Stimulated activated memory B cell treated with anti-CD40 and anti-IgM and Interleukin-4, amounts not matched to agents 10 μg/mL and 1 μg/mL and 100 μg/mL, for 72 hours (primary cell): ENCODE measurements around the gene ZBTB7C.

ENCODE experiments used
- ATAC-seq: fragments of 150-1000 bp; cut with Tn5 transposase; 2 replicates; pipeline ENCODE4 v1.10.0; 2021
- H3K27ac Mint-ChIP-seq: one replicate; pipeline ENCODE4 v1.8.0; 2022; ENCODE audit warnings: mild to moderate bottlenecking, mixed read lengths
- H3K27me3 Mint-ChIP-seq: one replicate; pipeline ENCODE4 v1.8.0; 2022; ENCODE audit warnings: mixed read lengths
- H3K36me3 Mint-ChIP-seq: one replicate; pipeline ENCODE4 v1.8.0; 2022; ENCODE audit warnings: mixed read lengths
- H3K4me1 Mint-ChIP-seq: one replicate; pipeline ENCODE4 v1.8.0; 2022; ENCODE audit warnings: mixed read lengths
- H3K4me3 Mint-ChIP-seq: one replicate; pipeline ENCODE4 v1.8.0; 2022; ENCODE audit warnings: mild to moderate bottlenecking, moderate library complexity, mixed read lengths
- H3K9me3 Mint-ChIP-seq: one replicate; pipeline ENCODE4 v1.8.0; 2022; ENCODE audit warnings: mixed read lengths

The ZBTB7C gene

DNA sequence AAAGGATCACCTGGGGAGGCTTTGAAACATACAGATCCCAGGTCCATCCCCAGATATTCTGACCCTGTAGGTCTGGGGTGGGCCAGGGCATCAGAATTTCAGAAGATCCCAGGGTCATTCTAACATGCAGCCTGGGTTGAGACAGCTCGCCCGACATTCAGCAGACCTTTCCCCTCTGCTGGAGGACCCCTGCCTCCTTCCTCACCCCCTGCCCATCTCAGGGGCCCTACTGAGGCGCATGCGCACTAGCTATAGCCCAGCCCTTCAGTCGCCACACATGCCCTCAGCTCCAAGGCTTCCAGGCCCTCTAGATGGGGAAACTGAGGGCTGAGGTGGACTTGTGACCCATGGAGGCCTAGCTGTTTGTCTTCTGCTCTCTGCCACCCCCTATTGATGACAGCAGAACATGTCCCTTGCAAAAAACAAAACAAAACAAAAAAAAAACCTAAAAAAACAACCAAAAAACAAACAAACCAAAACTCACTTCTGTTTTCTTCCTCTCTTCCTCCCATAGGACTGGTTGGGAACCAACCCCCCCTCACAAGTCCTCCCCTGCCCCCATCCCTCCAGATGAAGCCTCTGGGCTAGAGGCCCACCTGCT lies 91.3 kb downstream of the ZBTB7C start:
- ATAC-seq, result no peak
- Mint-ChIP-seq H3K4me1 (no peaks in the 10 kb centered on the region), H3K4me3 (no peak overlapping the region), H3K9me3 (no peaks in the 10 kb centered on the region), H3K27me3 (peaks cover 31% of the 10 kb centered on the region), H3K27ac (no peak overlapping the region), H3K36me3 (no peaks in the 10 kb centered on the region)

DNA sequence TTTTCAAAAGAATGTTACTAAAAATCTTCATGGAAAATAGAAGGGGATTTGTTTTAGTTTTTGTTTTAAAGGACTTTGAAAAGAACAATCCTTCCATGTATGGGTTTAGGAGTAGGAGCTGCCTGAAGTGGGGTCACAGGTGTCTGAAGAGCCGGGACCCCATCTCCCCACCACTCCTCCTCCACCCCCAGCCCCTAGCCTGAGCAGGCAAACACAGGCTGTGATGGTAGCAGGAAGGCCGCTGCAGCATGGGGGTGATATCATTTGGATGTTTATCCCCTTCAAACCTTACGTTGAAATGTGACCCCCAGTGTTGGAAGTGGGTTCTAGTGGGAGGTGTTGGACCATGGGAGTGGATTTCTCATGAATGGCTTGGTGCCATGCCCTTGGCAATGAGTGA lies 93.0 kb downstream of the ZBTB7C start:
- no peak overlapping the region for H3K4me3 Mint-ChIP-seq
- peaks cover 44% of the 10 kb centered on the region for H3K27me3 Mint-ChIP-seq
- no peaks in the 10 kb centered on the region for H3K36me3 Mint-ChIP-seq
- no peaks in the 10 kb centered on the region for H3K4me1 Mint-ChIP-seq
- no peak overlapping the region for H3K27ac Mint-ChIP-seq
- no peak for ATAC-seq
- H3K9me3 Mint-ChIP-seq, result no peaks in the 10 kb centered on the region

GRCh38 chr18:48314690-48315089 lies 94.5 kb downstream of the ZBTB7C start:
- Mint-ChIP-seq H3K36me3 (no peaks in the 10 kb centered on the region), H3K4me3 (no peak overlapping the region), H3K9me3 (no peaks in the 10 kb centered on the region), H3K4me1 (no peaks in the 10 kb centered on the region), H3K27ac (no peak overlapping the region), H3K27me3 (peaks cover 29% of the 10 kb centered on the region)
- no peak for ATAC-seq

DNA sequence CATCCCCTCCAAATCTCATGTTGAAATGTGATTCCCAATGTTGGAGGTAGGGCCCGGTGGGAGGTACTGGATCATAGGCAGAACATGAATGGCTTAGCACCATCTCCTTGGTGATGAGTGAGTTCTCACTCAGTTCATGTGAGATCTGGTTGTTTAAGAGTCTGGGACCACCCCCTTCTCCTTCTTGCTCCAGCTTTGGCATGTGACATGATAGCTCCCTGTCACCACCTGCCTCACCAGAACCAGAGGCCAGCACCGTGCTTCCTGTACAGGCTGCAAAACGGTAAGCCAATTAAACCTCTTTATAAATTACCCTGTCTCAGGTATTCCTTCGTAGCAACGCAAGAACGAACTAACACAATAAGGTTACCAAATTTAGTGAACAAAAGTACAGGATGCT lies 95.4 kb downstream of the ZBTB7C start:
- H3K36me3 Mint-ChIP-seq, result no peaks in the 10 kb centered on the region
- H3K4me1 Mint-ChIP-seq, result no peaks in the 10 kb centered on the region
- H3K4me3 Mint-ChIP-seq, result no peak overlapping the region
- no peak overlapping the region for H3K27ac Mint-ChIP-seq
- H3K9me3 Mint-ChIP-seq, result no peaks in the 10 kb centered on the region
- no peak for ATAC-seq
- peaks cover 23% of the 10 kb centered on the region for H3K27me3 Mint-ChIP-seq

- H3K36me3 Mint-ChIP-seq, result no peaks in the 10 kb centered on the region
- no peak overlapping the region for H3K27ac Mint-ChIP-seq
- H3K9me3 Mint-ChIP-seq, result no peaks in the 10 kb centered on the region
- H3K4me3 Mint-ChIP-seq, result no peak overlapping the region
- H3K4me1 Mint-ChIP-seq, result no peaks in the 10 kb centered on the region
- ATAC-seq, result no peak
- H3K27me3 Mint-ChIP-seq, result peaks cover 13% of the 10 kb centered on the region
Measured at GRCh38 chr18:48312066-48312465, 97.1 kb downstream of the ZBTB7C start.

- peaks cover 13% of the 10 kb centered on the region for H3K27me3 Mint-ChIP-seq
- no peaks in the 10 kb centered on the region for H3K4me1 Mint-ChIP-seq
- no peak for ATAC-seq
- no peak overlapping the region for H3K27ac Mint-ChIP-seq
- no peaks in the 10 kb centered on the region for H3K9me3 Mint-ChIP-seq
- no peak overlapping the region for H3K4me3 Mint-ChIP-seq
- H3K36me3 Mint-ChIP-seq, result no peaks in the 10 kb centered on the region
Measured at GRCh38 chr18:48310999-48311398, 98.2 kb downstream of the ZBTB7C start.

GRCh38 chr18:48310353-48310752 lies 98.8 kb downstream of the ZBTB7C start:
- ATAC-seq, result no peak
- H3K36me3 Mint-ChIP-seq, result no peaks in the 10 kb centered on the region
- no peak overlapping the region for H3K4me3 Mint-ChIP-seq
- no peaks in the 10 kb centered on the region for H3K9me3 Mint-ChIP-seq
- H3K27ac Mint-ChIP-seq, result no peak overlapping the region
- H3K4me1 Mint-ChIP-seq, result no peaks in the 10 kb centered on the region
- H3K27me3 Mint-ChIP-seq, result peaks cover 13% of the 10 kb centered on the region

- H3K4me1 Mint-ChIP-seq, result no peaks in the 10 kb centered on the region
- ATAC-seq, result no peak
- H3K9me3 Mint-ChIP-seq, result no peaks in the 10 kb centered on the region
- H3K27ac Mint-ChIP-seq, result no peak overlapping the region
- H3K4me3 Mint-ChIP-seq, result no peak overlapping the region
- peaks cover 13% of the 10 kb centered on the region for H3K27me3 Mint-ChIP-seq
- H3K36me3 Mint-ChIP-seq, result no peaks in the 10 kb centered on the region
Measured at GRCh38 chr18:48308755-48309575, 100.2 kb downstream of the ZBTB7C start.

DNA sequence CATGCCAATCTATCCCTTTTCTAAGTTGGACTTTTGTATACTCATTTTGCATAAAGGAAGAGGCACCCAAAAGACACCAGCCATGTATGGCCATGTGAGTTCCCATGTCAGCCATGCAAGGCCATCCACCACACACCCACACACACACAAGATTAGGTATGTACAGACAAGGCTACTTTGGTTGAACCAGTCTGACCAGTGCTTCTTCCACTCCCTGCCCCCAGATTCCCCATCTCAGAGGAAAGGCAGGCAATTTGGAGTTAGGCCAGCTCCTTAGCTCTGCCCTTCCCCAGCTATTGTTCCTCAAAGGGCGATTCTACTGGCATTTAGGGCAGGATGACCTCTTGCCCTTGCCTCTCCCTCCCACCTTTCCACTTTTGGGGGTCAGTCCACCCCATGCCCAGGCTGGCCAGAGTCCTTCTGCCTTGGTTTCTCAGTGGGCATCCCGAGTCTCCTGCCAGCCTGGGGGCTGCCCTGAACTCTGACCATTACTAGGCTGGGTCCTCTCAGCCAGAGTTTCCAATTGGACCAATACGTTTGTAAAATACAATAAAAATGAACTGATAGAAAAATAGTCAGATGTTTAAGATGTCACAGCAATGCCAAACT lies 101.1 kb downstream of the ZBTB7C start:
- Mint-ChIP-seq H3K27me3 (peaks cover 13% of the 10 kb centered on the region), H3K36me3 (no peaks in the 10 kb centered on the region), H3K27ac (no peak overlapping the region), H3K9me3 (no peaks in the 10 kb centered on the region), H3K4me1 (no peaks in the 10 kb centered on the region), H3K4me3 (no peak overlapping the region)
- ATAC-seq, result no peak

DNA sequence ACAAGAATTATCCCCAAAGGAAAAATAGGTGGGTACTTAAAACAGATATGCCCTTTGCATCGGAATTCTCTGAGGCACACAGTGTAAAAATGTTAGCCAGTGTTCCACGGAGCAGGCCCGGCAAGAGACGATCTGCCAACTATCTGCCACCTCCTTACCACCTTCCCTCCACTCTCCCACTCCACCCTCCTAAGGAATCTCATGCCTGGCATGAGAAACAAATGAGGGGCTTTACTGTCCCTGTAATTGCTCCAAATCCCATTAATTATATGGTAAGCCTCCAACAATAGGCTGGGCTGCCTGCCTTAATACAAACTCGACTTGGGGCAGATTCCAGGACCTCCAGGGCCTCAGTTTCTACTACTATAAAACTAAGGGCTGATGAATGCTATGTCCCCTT lies 102.3 kb downstream of the ZBTB7C start:
- Mint-ChIP-seq H3K4me3 (no peak overlapping the region), H3K27me3 (peaks cover 6% of the 10 kb centered on the region), H3K4me1 (no peaks in the 10 kb centered on the region), H3K36me3 (no peaks in the 10 kb centered on the region), H3K9me3 (no peaks in the 10 kb centered on the region), H3K27ac (no peak overlapping the region)
- no peak for ATAC-seq

DNA sequence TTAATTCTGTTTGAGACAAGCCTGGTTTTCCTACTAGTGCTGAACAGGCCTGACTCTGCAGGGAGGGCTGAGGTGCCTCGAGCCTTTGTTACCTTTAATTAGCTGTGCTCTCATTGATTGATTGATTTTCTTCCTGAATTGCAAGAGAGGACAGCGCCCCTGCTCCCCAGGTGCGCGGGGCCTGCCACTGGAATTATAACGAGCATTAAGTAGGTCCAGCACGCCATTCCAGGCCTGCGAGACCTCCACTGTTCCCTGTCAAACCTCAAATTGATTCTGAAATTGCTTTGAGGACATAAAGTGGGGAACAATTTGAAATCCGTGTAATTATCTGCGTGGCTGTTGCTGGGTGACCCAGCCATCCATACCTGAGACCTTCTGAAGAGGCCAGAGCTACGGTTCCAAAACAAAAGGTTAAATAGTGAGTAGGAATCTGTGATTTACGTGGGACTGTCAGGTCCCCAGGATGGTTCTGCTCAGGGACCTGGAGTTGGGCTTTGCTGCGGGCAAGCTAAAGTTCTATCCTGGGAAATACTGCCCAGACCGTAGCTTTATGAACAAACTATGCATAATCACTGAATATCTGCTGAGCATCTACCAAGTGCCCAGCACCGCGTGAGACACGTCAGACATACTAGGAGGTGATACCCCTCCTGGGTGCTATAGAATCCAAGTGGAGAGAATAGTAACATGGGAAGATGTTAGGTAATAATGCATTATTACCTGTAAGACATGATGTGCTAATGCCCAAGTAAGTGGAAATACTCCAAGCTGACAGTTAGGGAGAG lies 104.1 kb downstream of the ZBTB7C start:
- no peaks in the 10 kb centered on the region for H3K27me3 Mint-ChIP-seq
- H3K4me1 Mint-ChIP-seq, result peaks cover 7% of the 10 kb centered on the region
- ATAC-seq, result no peak
- H3K4me3 Mint-ChIP-seq, result no peak overlapping the region
- H3K36me3 Mint-ChIP-seq, result no peaks in the 10 kb centered on the region
- H3K27ac Mint-ChIP-seq, result no peak overlapping the region
- H3K9me3 Mint-ChIP-seq, result no peaks in the 10 kb centered on the region

GRCh38 chr18:48303883-48304282 lies 105.3 kb downstream of the ZBTB7C start:
- ATAC-seq, result no peak
- H3K4me1 Mint-ChIP-seq, result peaks cover 7% of the 10 kb centered on the region
- H3K9me3 Mint-ChIP-seq, result no peaks in the 10 kb centered on the region
- H3K36me3 Mint-ChIP-seq, result no peaks in the 10 kb centered on the region
- H3K4me3 Mint-ChIP-seq, result no peak overlapping the region
- H3K27me3 Mint-ChIP-seq, result no peaks in the 10 kb centered on the region
- H3K27ac Mint-ChIP-seq, result no peak overlapping the region

DNA sequence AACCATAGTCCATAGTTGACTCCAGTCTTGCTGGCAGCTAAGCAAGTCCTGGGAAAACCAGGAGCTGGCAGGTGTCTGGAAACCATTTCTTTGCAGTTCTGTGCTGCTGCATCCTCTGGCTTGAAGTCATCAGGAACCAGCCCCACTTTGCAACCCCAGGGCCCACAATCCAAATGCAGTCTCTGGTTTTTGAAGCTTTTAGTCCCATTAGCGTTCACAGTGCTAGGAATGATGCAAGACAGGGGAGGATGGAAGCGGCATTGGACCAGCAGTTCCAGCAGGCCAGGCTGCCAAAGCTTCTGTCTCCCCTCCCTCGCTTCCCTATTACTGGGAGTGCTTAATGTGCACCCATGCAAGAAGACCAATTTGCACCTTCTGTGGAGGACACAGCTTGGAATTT lies 106.4 kb downstream of the ZBTB7C start:
- H3K27ac Mint-ChIP-seq, result no peak overlapping the region
- H3K4me1 Mint-ChIP-seq, result peaks cover 7% of the 10 kb centered on the region
- no peak overlapping the region for H3K4me3 Mint-ChIP-seq
- H3K27me3 Mint-ChIP-seq, result no peaks in the 10 kb centered on the region
- no peaks in the 10 kb centered on the region for H3K9me3 Mint-ChIP-seq
- no peak for ATAC-seq
- no peaks in the 10 kb centered on the region for H3K36me3 Mint-ChIP-seq

- ATAC-seq, result no peak
- Mint-ChIP-seq H3K4me3 (no peak overlapping the region), H3K27me3 (no peaks in the 10 kb centered on the region), H3K36me3 (no peaks in the 10 kb centered on the region), H3K4me1 (peaks cover 7% of the 10 kb centered on the region), H3K27ac (no peak overlapping the region), H3K9me3 (no peaks in the 10 kb centered on the region)
Measured at GRCh38 chr18:48300463-48300961, 108.7 kb downstream of the ZBTB7C start.

DNA sequence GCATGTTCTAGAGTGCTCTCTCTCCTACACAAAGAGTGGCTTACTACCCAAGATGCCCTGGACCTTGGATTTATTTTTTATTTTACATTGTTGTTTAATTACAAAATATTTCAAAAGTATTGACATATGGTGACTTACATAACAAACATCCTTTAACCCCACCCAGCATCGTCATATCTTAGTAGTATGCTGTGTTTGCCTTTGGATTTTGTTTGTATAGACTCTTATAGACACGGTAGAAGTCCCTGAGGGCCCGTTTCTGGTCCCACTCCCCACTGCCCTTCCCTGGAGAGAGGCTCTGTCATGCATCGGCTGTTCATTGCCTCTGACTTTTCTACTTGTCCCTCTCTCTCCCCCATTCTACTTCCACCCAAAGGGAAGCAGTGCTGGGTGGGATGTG lies 112.0 kb downstream of the ZBTB7C start:
- Mint-ChIP-seq H3K9me3 (no peaks in the 10 kb centered on the region), H3K4me3 (no peak overlapping the region), H3K36me3 (no peaks in the 10 kb centered on the region), H3K27me3 (no peaks in the 10 kb centered on the region), H3K27ac (no peak overlapping the region), H3K4me1 (peaks cover 7% of the 10 kb centered on the region)
- no peak for ATAC-seq
